Brain pericyte (primary cell): ENCODE measurements around the gene KRT4.
"Not testable (repeated sequence)": the region's sequence is repeated elsewhere in the genome, so short reads cannot be mapped to it uniquely, and the experiment has no call there.

Experiments used
- DNase-seq: peaks from one replicate; pipeline ENCODE4 v3.0.0-alpha.2; 2012; ENCODE audit warnings: low read depth, low spot score

The KRT4 gene

GRCh38 chr12:52807544-52808470 lies 6.1 kb downstream of the KRT4 start:
- no peak for DNase-seq

DNA sequence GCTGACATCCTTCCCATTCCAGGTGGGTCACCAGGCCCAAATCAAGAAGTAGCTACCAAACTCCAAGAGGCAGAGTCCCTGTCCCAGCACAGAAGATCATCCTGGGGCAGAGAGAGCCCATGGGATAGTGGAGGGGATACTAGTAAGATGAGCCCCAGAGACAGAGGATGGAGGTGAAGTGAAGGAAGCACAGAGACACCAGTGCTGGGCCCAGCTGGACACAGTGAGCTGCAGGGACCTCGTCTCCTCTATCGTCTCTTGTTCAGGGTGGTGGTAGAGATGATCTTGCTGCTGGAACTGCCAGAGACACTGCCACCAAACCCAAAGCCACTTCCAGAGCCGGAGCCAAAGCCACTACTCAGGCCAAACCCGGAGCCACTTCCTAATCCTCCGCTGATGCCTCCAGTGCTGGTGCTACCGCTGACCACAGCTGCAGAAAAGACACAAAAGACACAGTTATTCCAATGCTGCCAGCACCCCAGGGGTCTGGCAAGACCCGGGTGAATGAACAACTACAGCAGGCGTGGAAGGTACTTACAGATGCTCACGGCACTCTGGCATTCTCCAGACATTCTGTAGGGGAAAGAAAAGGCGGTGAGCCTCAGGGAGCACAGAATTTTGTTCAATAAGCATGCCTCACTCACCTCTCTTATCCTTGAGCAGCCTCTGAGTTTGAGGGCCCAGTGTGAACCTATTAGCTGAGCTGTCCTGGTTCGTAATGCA lies 6.9 kb downstream of the KRT4 start:
- no peak for DNase-seq

DNA sequence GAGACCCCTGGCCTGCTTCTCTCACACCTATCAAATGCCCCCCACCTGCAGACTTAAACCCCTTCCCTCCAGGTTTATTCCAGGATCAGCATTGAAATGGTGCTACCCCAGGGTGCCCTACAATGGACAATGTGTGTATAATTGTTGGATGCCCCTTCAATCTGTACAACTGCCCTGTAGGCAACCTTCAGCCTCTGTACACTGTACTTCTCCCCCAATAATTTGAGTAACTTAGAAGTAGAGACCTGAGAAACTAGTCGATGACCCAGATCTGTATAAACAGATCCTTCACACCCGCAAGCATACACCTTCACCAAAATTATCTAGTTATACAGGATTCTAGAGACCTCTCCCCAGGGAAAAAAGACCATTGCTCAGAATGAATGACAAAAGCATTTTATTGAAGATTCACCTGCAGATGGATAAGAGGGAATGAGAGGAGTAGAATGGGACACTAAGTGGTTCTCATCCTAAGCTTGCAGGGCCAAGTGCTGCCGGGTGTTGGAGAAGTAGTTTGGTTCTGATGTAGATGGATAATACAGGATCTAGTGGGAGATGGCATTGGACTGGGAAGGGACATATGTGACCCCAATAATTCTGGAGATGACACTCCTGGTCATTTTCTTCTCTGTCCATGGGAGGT lies 7.6 kb downstream of the KRT4 start:
- DNase-seq = no peak

- no peak for DNase-seq
Measured at GRCh38 chr12:52805739-52806138, 8.2 kb downstream of the KRT4 start.

GRCh38 chr12:52805000-52805399 lies 8.9 kb downstream of the KRT4 start:
- no peak for DNase-seq

DNA sequence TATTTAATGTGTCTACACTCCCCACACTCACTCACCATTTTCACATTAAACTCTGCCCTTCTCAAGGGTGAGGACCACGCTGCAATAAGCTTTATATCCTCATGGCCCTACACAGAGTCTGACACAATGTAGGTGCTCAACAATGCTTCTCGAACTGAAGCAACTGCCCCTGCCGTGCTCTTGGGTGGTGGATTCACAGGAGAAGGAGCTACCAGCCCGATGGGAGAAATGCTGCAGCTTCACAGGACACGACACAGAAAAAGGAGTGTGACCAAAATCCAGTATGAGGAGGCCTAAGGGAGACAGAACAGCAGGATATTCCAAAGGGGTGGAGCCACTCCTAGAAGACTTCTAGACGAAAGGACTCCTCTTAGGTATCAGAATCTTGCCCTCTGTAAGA lies 11.5 kb downstream of the KRT4 start:
- DNase-seq = no peak

GRCh38 chr12:52801773-52802172 lies 12.1 kb downstream of the KRT4 start:
- DNase-seq = no peak

GRCh38 chr12:52800259-52800917 lies 13.5 kb downstream of the KRT4 start:
- no peak for DNase-seq

GRCh38 chr12:52799505-52800211 lies 14.3 kb downstream of the KRT4 start:
- no peak for DNase-seq

DNA sequence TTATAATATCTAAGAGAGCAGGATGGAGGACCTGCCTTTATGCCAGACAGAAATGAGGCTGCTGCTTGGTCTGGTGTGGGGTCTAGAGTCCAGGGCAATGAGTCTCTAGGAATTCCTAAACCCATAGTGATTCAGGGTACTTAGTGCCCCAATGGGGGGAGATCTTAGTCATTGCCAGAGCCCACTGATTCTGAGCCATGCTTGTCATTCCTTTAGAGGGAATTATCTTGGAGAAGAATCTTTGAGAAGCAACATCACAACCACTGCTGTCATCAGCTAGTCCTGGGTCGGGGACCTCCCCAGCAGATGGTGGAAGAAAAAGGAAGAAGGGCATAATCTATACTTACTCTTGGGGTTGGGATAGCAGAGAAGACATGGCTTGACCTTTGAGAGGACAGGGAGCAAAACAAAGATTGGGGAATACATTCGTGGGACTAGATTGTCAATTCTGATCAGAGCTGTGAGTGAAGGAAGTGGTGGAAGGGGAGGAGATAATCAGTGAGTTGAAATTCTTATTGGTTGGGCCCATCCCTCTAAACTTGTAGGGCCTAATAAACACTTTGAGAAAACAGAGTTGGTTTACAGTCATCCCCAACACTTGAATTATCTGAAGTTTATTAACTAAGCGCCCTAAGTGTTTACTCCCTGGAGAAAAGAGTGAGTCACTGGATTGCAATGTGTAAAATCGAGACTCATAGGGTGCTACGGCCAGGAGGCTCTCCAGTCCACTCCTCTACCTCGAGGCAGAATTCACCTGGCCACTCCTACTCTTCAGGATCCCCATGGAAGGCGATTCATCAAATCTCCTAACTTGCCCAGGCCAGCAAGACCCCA lies 15.0 kb downstream of the KRT4 start:
- DNase-seq = no peak

- no peak for DNase-seq
Measured at GRCh38 chr12:52798003-52798670, 15.8 kb downstream of the KRT4 start.

DNA sequence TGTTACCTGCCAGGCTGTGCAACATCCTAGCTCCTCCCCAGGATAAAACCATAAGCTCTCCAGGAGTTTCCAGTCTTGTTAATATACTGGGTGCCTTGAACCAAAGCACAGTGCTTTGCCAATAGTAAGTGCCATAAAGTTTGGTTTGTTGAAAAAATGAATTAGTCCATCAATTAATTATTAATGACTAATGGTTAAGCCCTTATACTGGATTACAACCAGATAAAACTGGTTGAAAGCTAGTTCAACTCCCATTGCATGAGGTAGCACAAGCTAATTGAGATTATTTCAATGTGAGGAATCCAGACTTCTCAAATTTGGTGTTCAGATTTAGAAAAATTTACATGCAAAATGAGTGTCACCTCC lies 16.4 kb downstream of the KRT4 start:
- no peak for DNase-seq

DNA sequence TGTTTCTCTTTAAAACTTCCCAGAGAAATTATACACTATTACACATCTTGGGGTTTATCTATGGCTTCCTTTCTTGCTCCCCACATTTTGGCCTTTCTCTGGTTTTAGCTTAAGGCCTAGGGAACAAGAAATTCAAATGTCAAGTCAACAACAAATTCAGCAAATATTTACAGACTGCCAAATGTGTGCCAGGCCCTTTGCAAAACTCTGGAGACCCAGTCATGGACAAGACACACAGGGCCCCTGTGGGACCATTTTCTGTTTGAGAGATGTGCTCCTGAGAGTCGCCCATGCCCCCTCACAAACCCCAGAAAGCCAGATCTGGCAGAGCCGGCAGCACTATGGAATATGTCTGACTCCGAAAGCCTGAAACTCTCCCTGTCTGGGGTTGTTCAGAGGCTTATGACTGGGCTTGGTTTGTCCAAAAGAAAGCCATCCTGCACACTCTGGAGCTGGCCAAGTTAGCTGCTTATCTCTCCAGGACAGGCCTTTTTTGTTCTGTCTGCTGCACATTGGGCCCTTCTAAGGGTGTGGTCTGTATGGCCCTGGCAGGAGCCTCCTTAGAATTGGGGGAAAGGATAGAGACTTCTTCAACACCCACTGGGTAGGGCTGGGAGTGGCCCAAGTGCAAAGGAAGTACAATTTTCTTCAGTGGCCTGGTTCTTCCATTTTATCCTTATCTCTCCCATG lies 16.9 kb downstream of the KRT4 start:
- no peak for DNase-seq

- DNase-seq = no peak
Measured at GRCh38 chr12:52796429-52796794, 17.5 kb downstream of the KRT4 start.

- no peak for DNase-seq
Measured at GRCh38 chr12:52795694-52796428, 18.1 kb downstream of the KRT4 start, which contains the start of gene KRT3. Gene KRT3, minus strand, starts transcription at chr12:52796117. Its CDS starts 75 bp downstream, at chr12:52796042.

- DNase-seq = not testable (repeated sequence)
Measured at GRCh38 chr12:52795332-52795674, 18.6 kb downstream of the KRT4 start.

- no peak for DNase-seq
Measured at GRCh38 chr12:52794479-52795331, 19.2 kb downstream of the KRT4 start.
